Activated CD4-positive, CD25-positive, alpha-beta regulatory T cell treated with anti-CD3 and anti-CD28 coated beads, Interleukin-2, amount 50 U/mL, for 24 hours (primary cell): ENCODE results near the gene ARFGAP1.

Experiments
- ATAC-seq, 2 donors: fragments of 150-1000 bp; cut with Tn5 transposase; one replicate each; pipeline ENCODE4 v1.10.0; 2021; ENCODE audit warnings: mild to moderate bottlenecking in 1 of 2, moderate library complexity in 1 of 2

Gene ARFGAP1

GRCh38 chr20:63261060-63261794 is 11.4 kb upstream of the ARFGAP1 start:
- ATAC-seq, result no peak

GRCh38 chr20:63261795-63262528 is 10.7 kb upstream of the ARFGAP1 start:
- no peak for ATAC-seq

- ATAC-seq, result no peak
Measured at GRCh38 chr20:63262836-63263235, 9.8 kb upstream of the ARFGAP1 start.

GRCh38 chr20:63264000-63264399 is 8.6 kb upstream of the ARFGAP1 start:
- no peak for ATAC-seq

GRCh38 chr20:63264519-63264918 is 8.1 kb upstream of the ARFGAP1 start:
- ATAC-seq, result no peak

- ATAC-seq, result no peak
Measured at GRCh38 chr20:63265891-63266515, 6.6 kb upstream of the ARFGAP1 start.

GRCh38 chr20:63267691-63268090 is 4.9 kb upstream of the ARFGAP1 start:
- ATAC-seq, result no peak

GRCh38 chr20:63268256-63268655 is 4.4 kb upstream of the ARFGAP1 start:
- ATAC-seq, result no peak

GRCh38 chr20:63268671-63269439 is 3.8 kb upstream of the ARFGAP1 start:
- ATAC-seq, result no peak

GRCh38 chr20:63269724-63270123 is 2.9 kb upstream of the ARFGAP1 start:
- no peak for ATAC-seq

GRCh38 chr20:63270606-63271325 is 1.8 kb upstream of the ARFGAP1 start:
- no peak for ATAC-seq

- no peak for ATAC-seq
Measured at GRCh38 chr20:63273059-63273579, 506 bp downstream of the ARFGAP1 start.

GRCh38 chr20:63273635-63274380 is 1.2 kb downstream of the ARFGAP1 start:
- no peak for ATAC-seq

- ATAC-seq, result no peak
Measured at GRCh38 chr20:63274381-63275228, 2.0 kb downstream of the ARFGAP1 start.

GRCh38 chr20:63275825-63276224 is 3.2 kb downstream of the ARFGAP1 start:
- no peak for ATAC-seq

GRCh38 chr20:63276956-63277355 is 4.3 kb downstream of the ARFGAP1 start:
- ATAC-seq, result no peak

- no peak for ATAC-seq
Measured at GRCh38 chr20:63277466-63278272, 5.1 kb downstream of the ARFGAP1 start.

- ATAC-seq, result no peak
Measured at GRCh38 chr20:63278661-63279060, 6.0 kb downstream of the ARFGAP1 start.

GRCh38 chr20:63279931-63280330 is 7.3 kb downstream of the ARFGAP1 start:
- no peak for ATAC-seq
